NCI-H1105 treated with DMSO at 0.1 percent for 48 hours (cell line): Measurements from ENCODE around the gene HOGA1.
"Not testable (repeated sequence)": the region's sequence is repeated elsewhere in the genome, so short reads cannot be mapped to it uniquely, and the experiment has no call there.

ENCODE experiments used
- DNase-seq: peaks from one replicate; lab custom pipeline; 2025; lab: John Stamatoyannopoulos, UW

HOGA1 gene

DNA sequence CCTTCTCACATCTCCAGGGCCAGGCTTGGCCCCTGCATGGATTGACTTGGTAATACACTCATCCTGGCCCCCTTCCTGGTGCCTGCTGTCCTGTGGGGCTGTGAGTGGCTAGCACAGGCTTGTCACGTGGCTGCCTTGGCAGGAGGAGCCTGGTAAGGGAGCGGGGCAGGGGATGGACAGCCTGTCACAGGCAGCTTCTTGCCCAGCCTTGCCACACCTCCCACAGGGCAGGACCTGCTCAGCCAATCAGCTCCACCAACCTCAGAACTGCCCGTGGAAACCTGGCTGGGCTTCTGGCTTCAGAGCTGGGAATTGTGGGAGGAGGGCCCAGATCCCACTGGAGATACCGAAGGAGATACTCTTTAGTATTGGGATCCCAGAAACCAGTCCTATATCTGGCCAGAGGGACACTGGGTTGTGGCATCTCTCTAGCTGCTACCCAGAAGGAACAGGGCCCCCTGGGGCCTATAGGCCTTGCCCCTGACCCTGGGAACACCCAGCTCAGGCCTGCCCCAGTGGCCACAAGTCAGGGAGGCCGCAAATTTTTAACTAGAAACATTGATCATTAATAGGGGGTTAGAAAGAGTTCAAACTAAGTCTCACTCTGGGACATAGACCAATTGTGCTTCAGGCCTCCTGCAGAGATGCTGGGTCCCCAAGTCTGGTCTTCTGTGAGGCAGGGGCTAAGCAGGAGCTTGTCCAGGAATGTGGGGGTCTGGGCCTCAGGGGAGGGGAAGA, at the start of gene HOGA1:
HOGA1 (plus strand) TSS at position 330 of the 738 bp plus-strand sequence; CDS start at position 645, 315 bp downstream.
- DNase-seq, result no peak

DNA sequence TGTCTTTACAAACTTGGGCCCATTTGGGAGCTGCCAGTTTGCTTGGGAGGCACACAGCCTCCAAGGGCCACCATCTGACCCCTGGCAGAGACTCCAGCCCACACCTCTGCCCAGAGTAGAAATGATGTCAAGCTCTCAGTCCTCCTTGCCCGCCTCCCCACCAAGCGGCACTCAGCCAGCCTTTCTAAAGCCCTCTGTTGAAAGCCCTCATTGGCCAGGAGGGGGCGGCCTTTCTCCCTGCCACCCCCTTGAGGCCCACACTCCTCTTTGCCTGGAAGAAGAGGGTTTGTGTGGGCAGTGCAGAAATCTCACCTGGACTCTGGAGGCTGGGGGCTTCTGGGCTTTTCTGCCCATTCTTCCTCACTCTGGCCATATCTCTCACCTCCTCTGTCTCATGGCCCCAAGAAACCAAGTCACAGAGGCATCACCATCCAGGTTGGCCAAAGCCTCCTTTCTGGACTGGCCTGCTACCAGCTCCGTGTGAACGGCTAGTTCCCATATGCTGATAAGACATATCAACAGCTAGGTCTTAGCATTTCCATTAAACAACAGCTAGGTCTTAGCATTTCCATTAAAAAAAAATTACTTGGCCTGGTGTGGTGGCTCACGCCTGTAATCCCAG, 49.3 kb upstream of the HOGA1 start:
- DNase-seq, result no peak

DNA sequence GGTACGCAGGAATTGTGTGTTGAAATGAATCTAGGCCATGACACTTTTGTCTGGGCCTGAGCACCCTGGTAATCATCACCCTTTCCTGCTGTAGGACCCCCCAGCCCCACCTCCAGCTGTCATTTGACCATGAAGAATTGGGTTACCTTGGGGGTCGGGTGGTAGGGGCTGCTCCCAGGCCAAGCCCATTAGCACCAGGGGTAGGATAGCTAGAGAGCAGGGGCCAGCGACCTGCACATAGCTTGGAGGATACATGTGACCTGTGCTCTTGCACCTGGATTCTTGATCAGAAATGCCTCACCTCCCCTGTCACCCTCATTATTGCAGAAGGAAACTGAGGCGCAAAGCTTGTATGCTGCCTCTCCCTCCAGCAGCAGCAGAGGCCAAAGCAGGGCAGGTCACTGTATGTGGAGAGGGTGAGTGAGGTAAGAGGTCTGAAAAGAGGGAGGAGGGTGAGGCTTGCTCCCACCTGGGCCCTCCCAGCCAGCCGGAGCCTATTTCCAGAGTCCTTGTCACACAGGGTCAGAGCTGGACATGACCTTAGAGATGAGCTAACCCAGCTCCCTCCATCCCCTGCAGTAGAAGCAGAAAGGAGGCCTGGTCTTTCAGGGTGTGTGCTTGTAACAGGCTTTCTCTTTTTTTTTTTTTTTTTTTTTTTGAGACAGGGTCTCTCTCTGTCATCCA, 46.9 kb upstream of the HOGA1 start:
- no peak for DNase-seq

DNA sequence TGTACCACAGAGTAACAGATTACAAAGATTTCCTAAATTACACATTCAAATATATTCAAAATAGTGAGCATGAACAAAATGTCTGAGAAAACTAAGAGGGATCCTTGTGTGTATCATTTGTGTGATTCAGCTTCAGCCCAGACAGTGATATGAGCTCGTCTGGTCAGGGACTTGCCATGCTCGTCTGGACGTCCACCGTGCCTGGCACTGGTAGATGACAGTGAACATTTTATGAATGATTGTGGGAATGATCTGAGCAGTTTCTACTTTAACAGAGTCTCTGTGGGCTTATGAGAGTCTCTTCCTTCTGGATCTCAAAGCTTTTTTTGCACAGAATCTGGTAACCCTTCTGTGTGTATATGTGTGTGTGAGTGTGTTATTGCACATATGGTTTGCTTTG, 45.8 kb upstream of the HOGA1 start:
- no peak for DNase-seq

DNA sequence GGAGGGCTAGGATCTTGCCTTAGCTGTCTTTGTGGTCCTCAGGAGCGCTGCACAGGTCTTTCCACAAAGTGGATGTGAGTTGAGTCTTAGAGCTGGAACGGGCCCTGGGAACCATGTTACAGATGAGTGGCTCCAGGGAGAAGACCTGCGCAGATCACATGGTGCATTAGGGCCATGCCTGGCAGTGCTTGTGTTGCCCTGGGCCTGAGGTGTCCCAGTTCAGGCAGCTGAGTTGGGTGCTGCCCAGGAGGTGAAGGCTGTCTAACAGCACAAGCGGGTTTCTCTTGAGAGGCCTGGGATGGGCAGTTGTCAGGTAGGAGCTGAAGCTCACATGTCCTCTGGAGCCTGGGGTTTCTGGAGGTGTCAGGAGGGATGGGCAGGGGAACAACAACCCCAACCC, 45.4 kb upstream of the HOGA1 start:
- no peak for DNase-seq

DNA sequence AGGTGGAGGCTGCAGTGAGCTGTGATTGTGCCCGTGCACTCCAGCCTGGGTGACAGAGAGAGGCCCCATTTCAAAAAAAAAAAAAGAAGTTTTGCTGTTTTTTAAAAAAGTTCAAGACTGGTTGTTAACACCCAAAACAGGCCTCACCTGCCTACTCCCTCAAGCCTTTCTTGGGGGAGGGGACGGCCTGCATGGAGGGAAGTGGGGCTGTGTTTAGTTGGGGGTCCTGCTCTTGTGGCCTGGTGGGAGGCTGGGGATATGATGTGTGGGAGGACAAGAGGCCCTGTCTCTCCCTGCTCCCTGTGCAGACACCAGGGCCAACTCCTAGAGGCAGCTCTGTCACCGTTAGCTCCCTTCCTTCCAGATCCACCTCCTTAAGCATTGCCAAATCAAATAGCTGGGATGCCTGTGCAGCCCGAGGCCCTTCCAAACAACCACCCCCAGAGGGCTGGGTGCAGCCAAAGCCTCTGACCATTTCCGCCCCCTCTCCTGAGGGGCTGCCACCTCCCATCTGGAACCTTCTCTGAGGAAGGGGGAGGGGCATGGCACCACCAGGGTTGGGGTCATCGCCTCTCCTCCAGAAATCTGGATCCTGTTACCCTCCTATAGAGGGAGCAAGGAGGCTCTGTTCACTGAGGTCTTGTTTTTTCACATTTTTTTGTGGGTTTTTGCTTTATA, 44.5 kb upstream of the HOGA1 start:
- no peak for DNase-seq

DNA sequence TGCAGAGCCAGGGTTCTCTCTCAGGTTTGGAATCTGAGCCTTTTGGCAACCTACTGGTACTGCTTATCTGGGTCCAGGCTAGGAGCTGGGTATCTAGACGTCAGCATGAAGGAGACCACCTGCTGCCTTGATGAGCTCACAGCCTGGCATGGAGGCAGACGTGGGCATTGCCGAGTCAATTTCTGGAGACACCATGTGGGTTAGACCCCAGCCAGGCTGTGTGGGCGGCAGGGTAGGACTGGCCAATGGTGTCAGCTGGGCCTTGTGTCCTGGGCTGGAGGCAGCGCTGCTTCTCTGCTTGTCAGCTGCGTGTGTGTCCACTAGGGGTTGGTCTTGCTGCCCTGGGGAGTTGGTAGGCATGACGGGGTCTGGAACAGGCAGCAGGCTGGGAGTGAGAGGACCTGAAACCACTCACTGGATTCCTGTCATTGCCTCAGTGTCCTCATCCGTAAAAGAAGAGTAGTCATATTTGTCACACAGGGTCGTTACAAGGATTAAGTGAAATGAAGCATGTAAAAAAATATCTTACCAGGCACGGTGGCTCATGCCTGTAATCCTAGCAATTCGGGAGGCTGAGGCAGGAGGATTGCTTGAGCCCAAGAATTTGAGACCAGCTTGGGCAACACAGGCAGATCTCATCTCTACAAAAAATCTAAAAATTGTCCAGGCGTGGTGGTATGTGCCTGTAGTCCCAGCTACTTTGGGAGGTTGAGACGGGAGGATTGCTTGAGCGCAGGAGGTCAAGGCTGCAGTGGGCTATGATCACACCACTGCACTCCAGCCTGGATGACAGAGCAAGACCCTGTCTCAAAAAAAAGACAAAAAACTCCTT, 43.3 kb upstream of the HOGA1 start:
- DNase-seq, result no peak

DNA sequence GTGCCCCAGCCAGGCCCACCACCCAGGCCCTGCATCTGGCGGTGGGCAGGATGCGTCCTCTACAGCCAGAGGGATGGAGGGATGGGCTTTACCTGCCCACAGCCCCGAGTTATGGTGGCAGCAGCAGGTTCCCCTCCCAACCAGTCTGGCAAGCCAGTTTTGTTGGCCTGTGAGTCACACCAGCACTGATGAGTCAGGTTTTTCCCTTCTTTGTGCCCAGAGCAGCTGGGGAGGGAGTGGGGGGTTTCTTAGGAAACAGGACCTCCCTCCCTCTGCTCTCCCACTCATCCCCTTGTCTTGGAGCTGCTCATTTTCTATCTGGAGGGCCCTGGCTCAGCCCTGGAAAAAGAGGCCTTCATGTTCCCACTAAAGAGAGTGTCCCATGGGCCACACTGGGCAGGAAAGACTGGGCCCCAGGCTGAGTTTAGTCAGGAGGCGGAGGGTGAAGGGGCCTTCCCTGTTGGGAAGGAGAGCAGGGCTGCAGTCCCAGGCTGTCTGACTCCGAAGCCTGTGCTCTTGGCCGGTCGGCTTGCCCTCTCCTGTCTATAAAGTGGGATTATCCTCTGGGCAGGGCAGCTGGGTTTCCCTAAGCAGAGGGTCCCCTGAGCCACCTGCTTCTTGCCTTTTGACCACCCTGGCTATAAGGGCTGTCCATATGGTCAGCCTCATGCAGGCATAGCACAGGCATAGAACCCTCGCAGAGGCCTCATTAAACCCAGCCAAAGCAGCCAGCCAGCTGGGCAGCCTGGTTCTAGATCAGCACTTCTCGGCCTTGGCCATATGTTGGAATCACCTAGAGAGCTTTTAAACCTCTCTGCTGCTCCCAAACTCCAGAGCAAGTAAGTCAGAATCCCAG, 41.8 kb upstream of the HOGA1 start:
- DNase-seq, result no peak

DNA sequence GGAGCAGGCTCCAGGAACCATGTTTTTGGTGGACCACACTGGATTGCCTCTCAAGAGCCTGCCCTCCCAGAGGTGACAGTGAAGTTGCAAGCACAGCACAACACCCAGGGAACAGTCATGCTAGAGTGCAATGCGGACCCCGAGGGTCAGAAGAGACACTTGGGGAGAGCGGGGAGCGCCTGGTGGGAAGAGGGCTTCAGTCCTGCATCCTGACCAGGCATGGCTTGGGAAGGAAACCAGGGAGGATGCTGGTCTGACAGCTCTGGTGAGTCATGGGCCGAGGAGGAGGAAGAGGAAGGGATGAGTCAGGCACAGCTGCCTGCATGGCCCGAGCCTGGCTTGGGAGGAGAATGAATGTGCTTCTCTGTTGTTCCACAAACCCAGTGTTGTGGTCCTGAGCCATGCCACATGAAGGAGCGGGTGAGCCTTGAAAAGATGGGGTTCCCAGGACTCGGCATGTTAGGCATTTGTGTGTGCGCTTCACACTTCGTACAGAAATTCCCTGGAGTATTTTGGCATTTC, 41.1 kb upstream of the HOGA1 start:
- no peak for DNase-seq

DNA sequence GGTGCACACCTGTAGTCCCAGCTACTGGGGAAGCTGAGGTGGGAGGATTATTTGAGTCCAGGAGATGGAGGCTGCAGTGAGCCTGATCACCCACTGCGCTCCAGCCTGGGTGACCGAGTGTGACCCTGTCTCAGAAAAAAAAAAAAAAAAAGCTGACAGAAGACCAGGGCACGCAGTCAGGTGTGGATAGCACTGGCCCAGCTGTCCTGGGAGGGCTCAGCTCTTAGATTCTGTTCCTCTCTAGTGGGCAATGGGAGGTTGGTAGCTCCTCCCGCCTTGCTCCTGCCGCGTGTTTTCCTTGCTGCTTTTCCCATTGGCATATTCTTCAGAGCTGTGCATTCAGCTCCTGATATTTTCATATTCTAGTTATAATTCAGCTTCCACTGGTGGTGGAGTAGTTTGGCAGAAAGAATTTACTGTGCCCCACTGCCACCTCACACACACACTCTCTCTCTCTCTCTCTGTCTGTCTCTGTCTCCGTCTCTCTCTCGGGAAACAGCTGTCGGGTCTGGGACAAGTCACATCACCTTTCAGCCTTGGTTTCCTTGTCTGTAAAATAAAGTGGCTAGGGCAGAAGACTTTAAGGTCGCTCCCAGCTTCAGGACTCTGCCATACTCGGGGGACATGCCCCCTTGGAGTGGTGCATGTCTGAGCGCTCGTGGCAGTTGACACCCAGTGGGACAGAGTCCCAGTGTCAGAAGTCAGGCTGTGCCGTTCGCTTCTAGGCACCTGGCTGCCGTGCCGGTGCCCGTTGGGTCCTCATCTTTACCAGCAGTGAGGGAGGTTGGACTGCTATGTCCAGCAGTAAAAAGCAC, 37.5 kb upstream of the HOGA1 start:
- no peak for DNase-seq

DNA sequence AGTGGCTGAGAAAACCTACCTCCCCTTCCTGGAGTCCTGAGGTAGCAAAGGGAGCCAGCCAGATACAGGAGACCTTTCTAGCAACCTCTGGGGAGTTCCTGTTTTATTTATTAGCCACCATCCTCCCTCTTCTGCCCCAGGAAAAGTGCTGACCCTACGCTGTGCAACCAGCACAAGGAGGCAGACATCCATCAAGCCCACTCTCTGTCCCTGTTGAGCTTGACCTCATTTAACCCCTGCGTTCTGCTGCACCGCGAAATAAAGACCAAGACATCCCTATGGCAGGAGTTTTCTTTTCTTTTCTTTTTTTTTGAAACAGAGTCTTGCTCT, 37.0 kb upstream of the HOGA1 start:
- no peak for DNase-seq

DNA sequence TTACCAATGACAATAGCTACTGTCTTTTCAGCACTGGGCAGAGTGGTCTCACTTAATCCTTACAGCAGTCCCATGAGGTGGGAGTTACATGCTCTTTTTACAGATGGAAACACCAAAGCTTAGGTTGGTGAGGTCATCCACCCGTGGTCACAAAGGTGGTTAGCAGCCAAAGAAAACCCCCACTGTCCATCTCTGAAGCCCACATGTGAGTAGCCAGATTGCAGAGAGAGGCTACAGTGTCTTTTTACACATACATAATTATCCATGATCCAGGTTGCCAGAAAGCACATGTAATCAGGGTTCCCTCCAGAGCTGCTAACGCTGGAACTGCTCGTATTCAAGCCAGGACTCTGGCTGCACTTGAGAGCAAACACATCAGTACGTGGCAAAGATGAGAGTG, 36.2 kb upstream of the HOGA1 start:
- DNase-seq, result no peak

DNA sequence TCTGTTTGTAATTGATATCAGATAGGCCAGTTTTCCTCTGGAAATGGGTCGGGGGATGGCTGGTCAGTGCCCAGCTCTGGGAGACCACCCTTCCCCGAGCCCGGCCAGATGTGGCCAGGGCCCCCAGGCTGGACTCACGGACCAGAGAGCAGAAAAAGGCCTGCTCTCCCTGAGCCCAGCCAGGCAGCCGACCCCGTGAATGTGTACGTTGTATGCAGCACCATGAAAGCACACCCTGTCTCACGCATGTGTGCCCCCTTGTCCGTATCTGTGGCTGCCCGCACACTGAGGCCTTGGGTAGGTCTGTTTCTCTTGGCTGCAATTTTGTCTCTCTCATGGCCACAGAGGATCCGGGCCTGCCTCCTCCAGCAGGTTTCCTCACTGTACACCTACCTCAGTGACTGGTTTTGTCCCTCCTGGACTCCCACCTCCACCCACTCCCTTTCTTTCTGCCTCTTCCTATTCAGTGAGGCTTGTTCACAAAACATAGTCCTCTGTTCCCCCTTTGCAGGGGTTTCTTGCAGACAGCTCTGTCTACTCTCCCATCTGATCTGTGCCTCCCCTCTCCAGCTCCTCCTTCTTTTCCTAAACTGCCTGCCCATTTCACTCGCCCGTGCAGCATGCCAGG, 35.2 kb upstream of the HOGA1 start:
- no peak for DNase-seq

DNA sequence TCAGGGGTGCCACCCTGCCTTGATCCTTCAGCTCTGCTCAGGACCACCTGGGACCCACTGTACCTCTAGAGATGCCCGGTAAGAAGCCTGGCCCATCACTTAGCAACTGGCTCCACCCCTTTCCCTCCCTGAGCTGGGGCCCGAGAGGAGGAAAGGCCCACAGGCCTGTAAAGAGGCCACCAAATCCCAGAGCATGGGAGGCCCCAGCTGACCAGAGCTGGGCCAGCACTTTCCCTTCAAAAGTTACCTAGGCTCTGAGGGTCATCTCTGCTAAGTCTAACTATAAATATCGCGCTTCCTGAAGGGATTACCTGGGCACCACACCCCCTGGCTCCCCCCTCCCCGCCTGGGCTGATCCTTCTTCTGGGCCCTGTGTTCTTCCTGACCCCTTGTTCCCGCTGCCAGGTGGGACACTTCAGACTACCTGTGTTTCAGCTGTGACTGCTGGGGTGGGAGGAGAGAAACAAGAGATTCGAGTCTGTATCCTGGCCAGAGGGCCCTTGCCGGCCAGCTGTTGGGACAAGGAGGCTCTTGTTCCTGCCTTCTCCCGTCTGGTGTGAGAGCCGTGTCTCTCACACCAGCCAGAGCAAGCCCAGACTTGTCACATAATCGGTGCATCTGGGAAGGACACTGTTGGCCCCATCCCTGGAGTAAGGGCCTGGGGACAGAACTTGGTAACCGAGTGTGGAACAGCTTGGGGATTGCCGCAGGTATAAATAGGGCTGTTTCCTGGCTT, 34.4 kb upstream of the HOGA1 start:
- DNase-seq, result peak; percentile 16

DNA sequence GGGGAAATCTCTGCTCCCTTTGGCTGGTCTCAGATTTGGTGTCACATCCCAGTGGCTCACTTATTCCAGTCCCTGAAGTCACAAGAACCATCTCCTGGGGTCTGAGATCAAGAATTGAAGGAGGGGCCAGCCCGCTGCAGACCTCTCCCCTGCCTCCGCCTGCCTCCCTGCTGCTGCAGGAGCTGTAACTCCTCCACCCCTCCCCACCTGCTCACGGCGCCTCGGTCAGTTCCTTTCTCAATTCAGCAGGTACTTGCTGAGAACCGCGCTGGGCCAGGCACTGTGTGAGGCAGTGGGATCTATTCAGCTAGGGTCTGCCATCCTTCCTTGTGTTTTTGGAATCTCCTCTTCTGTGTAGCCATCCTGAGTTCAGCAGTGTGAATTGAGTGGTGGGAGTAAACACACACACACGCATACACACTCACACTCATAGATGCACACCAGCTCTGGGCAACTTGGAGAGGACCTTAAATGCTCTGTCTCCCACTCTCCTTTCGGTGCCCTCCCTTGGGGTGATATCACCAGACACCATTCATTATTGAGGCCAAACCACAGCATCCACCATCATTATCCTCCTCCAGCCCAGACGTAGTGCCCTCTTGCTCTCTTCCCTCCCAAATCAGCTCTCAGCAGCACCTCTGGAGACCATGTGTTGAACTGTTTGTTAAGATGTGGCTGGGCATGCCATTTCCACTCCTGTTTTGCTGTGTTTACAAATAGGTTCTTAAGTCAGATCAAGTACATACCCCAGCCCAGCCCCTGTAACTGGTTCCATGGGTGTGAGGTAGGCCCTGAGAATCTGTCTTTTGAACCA, 33.6 kb upstream of the HOGA1 start:
- no peak for DNase-seq

DNA sequence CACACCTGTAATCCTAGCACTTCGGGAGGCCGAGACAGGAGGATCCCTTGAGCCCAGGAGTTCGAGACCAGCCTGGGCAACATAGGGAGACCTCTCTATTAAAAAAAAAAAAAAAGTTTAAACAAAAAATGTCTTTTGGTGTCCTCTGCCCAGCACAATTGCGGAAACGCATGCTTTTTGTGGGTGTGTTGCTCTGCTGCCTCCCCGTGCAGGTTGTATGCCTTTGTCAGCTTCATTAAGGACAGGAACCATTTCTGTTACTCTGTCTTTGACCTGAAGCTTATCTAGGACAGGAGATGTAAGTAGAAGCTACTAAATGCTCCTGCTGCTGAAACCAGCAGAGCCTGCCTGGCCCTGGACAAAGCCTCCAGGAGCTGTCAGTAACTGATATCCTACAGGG, 32.9 kb upstream of the HOGA1 start:
- DNase-seq, result no peak

DNA sequence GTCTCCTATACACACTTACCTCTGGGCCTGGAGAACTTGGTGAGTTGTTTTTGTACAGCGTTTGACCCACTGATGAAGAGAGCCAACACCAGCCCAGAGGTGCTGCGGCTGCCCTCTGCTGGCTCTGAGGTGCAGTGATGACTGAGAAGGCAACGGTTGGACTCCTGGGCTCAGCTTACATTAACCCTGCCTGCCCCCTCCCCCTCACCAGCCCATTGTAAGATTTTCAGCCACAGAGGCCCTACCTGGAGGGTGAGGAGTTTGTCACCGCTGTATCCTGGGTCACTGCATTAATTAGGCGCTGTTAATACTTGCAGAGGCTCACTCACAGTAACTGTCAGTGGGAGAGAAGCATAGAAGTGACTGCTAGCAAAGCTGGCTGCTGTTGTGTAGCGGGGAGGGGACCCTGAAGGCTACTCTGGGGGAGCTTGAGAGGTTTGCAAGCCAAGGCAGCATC, 30.6 kb upstream of the HOGA1 start:
- DNase-seq, result peak; percentile 55

DNA sequence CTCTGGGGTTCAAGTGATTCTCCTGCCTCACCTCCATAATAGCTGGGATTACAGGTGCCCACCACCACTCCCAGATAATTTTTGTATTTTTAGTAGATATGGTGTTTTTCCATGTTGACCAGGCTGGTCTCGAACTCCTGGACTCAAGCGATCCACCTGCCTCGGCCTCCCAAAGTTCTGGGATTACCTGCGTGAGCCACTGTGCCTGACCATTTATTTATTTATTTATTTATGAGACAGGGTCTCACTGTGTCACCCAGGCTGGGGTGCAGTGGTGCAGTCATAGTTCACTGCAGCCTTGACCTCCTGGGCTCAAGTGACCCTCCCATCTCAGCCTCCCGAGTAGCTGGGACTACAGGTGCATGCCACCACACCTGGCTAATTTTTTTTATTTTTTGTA, 29.9 kb upstream of the HOGA1 start:
- not testable (repeated sequence) for DNase-seq
